Measurements from ENCODE around the gene TMEM167A. TPM values are rescaled to one million over a fixed set of nuclear protein-coding genes. Genes with fewer than 3 reads are reported as not detected.

TMEM167A gene
- total RNA-seq, 4 donors from 2014 or later = 17.7 to 46.2 (median 36.4) TPM

DNA sequence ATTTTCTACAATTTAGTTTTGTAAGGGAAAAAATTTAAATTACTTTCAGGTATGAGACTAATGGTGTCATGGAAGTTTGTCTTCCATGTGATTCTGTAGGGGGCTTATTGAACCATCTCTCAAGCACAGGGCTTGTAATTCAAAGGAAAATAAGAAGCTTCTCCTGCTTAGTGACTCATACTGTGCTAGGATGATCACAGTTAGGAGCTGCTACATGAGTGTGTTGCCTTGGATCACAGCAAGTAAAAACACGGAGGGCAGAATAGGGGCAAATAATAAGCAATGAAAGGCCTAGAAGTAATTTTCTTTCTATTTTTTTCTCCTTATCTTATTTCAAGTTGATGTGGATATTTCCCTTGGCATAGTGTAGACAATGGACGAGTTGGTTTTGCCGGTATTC, 28.9 kb downstream of the TMEM167A start:
- no peak for TF ChIP-seq POLR2A (IDR thresholded peaks at IDR 0.05)
- no peak for TF ChIP-seq CTCF (IDR thresholded peaks at IDR 0.05)
- H3K27ac ChIP-seq = no peak overlapping the region

GRCh38 chr5:83044926-83045325, 32.3 kb downstream of the TMEM167A start:
- Histone ChIP-seq H3K36me3 (no peaks in the 10 kb centered on the region), H3K27me3 (no peaks in the 10 kb centered on the region), H3K4me1 (peaks cover 0 to 4% (median 0%) of the 10 kb centered on the region in 4 donors), H3K27ac (no peak overlapping the region), H3K9me3 (no peaks in the 10 kb centered on the region), H3K4me3 (no peak overlapping the region)
- TF ChIP-seq POLR2A (IDR thresholded peaks at IDR 0.05) (no peak), CTCF (IDR thresholded peaks at IDR 0.05) (no peak)
- no peak for DNase-seq

More for the DNA sequence above, 28.9 kb downstream of the TMEM167A start:
- Histone ChIP-seq H3K4me1 (no peaks in the 10 kb centered on the region), H3K9me3 (no peaks in the 10 kb centered on the region), H3K27me3 (no peaks in the 10 kb centered on the region), H3K36me3 (peaks cover 0 to 12% (median 0%) of the 10 kb centered on the region in 3 donors), H3K4me3 (no peak overlapping the region)
- DNase-seq = no peak

GRCh38 chr5:83042507-83042906, 34.7 kb downstream of the TMEM167A start:
- no peak overlapping the region for H3K27ac ChIP-seq
- no peaks in the 10 kb centered on the region for H3K27me3 ChIP-seq
- no peak overlapping the region for H3K4me3 ChIP-seq
- no peaks in the 10 kb centered on the region for H3K9me3 ChIP-seq
- no peaks in the 10 kb centered on the region for H3K36me3 ChIP-seq
- peaks cover 0 to 4% (median 0%) of the 10 kb centered on the region in 4 donors for H3K4me1 ChIP-seq
- TF ChIP-seq POLR2A (IDR thresholded peaks at IDR 0.05) (no peak), CTCF (IDR thresholded peaks at IDR 0.05) (no peak)
- DNase-seq = no peak

GRCh38 chr5:83038924-83039323, 38.3 kb downstream of the TMEM167A start:
- H3K27me3 ChIP-seq = no peaks in the 10 kb centered on the region
- no peak for DNase-seq
- no peaks in the 10 kb centered on the region for H3K9me3 ChIP-seq
- no peak overlapping the region for H3K4me3 ChIP-seq
- no peak overlapping the region for H3K27ac ChIP-seq
- TF ChIP-seq POLR2A (IDR thresholded peaks at IDR 0.05) (no peak), CTCF (IDR thresholded peaks at IDR 0.05) (no peak)
- no peaks in the 10 kb centered on the region for H3K36me3 ChIP-seq
- H3K4me1 ChIP-seq = peaks cover 0 to 4% (median 0%) of the 10 kb centered on the region in 4 donors

DNA sequence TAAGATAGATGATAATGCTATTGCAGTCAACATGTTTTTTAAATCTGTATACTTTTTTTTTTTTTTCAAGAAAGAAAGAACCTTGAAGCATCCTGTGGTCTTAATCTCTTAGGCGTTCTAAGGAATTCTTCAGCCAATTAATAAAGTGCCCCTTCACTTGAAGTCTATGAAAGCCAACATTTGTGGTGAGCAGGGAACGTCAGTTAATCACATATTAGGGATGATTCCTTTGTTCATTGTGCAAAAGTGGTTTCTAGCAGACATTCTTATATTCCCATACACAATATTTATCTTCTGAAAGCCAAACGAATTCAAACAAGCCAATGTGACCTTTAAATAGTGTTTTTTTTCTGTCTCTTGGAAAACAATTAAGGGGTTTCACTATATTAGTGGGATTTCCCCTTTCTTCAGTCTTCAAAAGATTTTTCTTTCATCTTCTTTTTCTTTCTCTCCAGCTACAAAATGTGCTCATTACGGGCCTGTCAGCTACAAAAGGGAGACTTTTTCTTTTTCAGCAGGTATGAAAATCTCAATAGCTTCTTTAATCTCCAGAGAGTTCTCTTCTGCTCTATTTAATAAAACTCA, 40.1 kb downstream of the TMEM167A start:
- no peak for DNase-seq
- H3K9me3 ChIP-seq = no peaks in the 10 kb centered on the region
- H3K27ac ChIP-seq = no peak overlapping the region
- H3K27me3 ChIP-seq = no peaks in the 10 kb centered on the region
- H3K36me3 ChIP-seq = no peaks in the 10 kb centered on the region
- no peak for TF ChIP-seq CTCF (IDR thresholded peaks at IDR 0.05)
- no peak for TF ChIP-seq POLR2A (IDR thresholded peaks at IDR 0.05)
- H3K4me1 ChIP-seq = peaks cover 0 to 2% (median 0%) of the 10 kb centered on the region in 4 donors
- H3K4me3 ChIP-seq = no peak overlapping the region

Data from Peyer's patch (tissue), 4 donors.